ENCODE results near the gene CYB561D1. TPM values are rescaled to one million over a fixed set of nuclear protein-coding genes. Genes with fewer than 3 reads are reported as not detected.

CYB561D1 gene
- total and polyA plus RNA-seq, 9 of the 15 experiments (the other 6 are each of a cell fraction or from before 2014, with no cell fraction given): 0.71 to 7.2 (median 3.5) TPM

DNA sequence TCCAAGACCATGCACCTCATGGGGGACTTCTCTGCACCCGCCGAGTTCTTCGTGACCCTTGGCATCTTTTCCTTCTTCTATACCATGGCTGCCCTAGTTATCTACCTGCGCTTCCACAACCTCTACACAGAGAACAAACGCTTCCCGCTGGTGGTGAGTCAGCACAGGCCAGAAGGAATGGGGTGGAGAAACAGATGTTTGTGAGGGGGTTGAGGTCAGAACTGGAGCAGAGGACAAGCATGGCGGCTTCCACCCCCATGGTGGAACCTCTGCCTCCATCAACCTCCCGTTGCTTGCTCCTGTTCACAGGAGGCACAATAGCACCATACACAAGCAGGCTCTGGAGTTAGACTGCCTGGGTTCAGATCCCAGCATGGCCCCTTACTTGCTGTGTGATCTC, 17.1 kb upstream of the CYB561D1 start (continued):
- TF ChIP-seq, protein P1, sequence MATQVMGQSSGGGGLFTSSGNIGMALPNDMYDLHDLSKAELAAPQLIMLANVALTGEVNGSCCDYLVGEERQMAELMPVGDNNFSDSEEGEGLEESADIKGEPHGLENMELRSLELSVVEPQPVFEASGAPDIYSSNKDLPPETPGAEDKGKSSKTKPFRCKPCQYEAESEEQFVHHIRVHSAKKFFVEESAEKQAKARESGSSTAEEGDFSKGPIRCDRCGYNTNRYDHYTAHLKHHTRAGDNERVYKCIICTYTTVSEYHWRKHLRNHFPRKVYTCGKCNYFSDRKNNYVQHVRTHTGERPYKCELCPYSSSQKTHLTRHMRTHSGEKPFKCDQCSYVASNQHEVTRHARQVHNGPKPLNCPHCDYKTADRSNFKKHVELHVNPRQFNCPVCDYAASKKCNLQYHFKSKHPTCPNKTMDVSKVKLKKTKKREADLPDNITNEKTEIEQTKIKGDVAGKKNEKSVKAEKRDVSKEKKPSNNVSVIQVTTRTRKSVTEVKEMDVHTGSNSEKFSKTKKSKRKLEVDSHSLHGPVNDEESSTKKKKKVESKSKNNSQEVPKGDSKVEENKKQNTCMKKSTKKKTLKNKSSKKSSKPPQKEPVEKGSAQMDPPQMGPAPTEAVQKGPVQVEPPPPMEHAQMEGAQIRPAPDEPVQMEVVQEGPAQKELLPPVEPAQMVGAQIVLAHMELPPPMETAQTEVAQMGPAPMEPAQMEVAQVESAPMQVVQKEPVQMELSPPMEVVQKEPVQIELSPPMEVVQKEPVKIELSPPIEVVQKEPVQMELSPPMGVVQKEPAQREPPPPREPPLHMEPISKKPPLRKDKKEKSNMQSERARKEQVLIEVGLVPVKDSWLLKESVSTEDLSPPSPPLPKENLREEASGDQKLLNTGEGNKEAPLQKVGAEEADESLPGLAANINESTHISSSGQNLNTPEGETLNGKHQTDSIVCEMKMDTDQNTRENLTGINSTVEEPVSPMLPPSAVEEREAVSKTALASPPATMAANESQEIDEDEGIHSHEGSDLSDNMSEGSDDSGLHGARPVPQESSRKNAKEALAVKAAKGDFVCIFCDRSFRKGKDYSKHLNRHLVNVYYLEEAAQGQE (IDR thresholded peaks at IDR 0.05; ENCODE audit: borderline replicate concordance): 0 out of 2 replicates have a peak, but pooled peaks have one; percentile 6
- TF ChIP-seq, protein P1 (CRISPR knock-in tag; IDR thresholded peaks at IDR 0.05; ENCODE audit: low read depth): no peak
- TF ChIP-seq ZNF324 (CRISPR knock-in tag; IDR thresholded peaks at IDR 0.05): no peak
- no peak for TF ChIP-seq ZNF311 (CRISPR knock-in tag; IDR thresholded peaks at IDR 0.05)
- TF ChIP-seq CHCHD3 (CRISPR knock-in tag; IDR thresholded peaks at IDR 0.05): no peak
- TF ChIP-seq, protein P2, sequence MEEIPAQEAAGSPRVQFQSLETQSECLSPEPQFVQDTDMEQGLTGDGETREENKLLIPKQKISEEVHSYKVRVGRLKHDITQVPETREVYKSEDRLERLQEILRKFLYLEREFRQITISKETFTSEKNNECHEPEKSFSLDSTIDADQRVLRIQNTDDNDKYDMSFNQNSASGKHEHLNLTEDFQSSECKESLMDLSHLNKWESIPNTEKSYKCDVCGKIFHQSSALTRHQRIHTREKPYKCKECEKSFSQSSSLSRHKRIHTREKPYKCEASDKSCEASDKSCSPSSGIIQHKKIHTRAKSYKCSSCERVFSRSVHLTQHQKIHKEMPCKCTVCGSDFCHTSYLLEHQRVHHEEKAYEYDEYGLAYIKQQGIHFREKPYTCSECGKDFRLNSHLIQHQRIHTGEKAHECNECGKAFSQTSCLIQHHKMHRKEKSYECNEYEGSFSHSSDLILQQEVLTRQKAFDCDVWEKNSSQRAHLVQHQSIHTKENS (CRISPR knock-in tag; IDR thresholded peaks at IDR 0.05): no peak
- TF ChIP-seq ZEB2 (IDR thresholded peaks at IDR 0.05): peak; percentile 39; the same call in 1 of the 2 replicates
- TF ChIP-seq C11orf30 (IDR thresholded peaks at IDR 0.05; ENCODE audit: low read depth): 0 out of 2 replicates have a peak, but pooled peaks have one; percentile 7
- TF ChIP-seq CBFA2T3 (IDR thresholded peaks at IDR 0.05): peak; percentile 28; the same call in 1 of the 2 replicates
- no peak for TF ChIP-seq SAFB2 (IDR thresholded peaks at IDR 0.05; ENCODE audit: borderline replicate concordance, low read depth, low read length, severe bottlenecking)
- no peak for TF ChIP-seq ZNF766 (CRISPR knock-in tag; conservative IDR thresholded peaks at IDR 0.05)
- TF ChIP-seq EGR1 (conservative IDR thresholded peaks at IDR 0.05): peak; percentile 10; the same call in 1 of the 2 replicates
- TF ChIP-seq EWSR1 (IDR thresholded peaks at IDR 0.05; ENCODE audit: borderline replicate concordance, low read depth, partially characterized antibody): no peak
- TF ChIP-seq, protein P3, sequence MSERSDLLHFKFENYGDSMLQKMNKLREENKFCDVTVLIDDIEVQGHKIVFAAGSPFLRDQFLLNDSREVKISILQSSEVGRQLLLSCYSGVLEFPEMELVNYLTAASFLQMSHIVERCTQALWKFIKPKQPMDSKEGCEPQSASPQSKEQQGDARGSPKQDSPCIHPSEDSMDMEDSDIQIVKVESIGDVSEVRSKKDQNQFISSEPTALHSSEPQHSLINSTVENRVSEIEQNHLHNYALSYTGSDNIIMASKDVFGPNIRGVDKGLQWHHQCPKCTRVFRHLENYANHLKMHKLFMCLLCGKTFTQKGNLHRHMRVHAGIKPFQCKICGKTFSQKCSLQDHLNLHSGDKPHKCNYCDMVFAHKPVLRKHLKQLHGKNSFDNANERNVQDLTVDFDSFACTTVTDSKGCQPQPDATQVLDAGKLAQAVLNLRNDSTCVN (CRISPR knock-in tag; IDR thresholded peaks at IDR 0.05): no peak
- no peak for TF ChIP-seq KHSRP (IDR thresholded peaks at IDR 0.05)
- 0 out of 2 replicates have a peak, but pooled peaks have one; percentile 31 for TF ChIP-seq JUND (IDR thresholded peaks at IDR 0.05; ENCODE audit: borderline replicate concordance, low read depth, low read length)
- 0 out of 3 replicates have a peak, but pooled peaks have one; percentile 18 for TF ChIP-seq JUND (tag; IDR thresholded peaks at IDR 0.05; ENCODE audit: borderline replicate concordance, low read depth, low read length)
- TF ChIP-seq NFE2 (IDR thresholded peaks at IDR 0.05; ENCODE audit: low read depth): peak; percentile 25; the same call in 1 of the 2 replicates
- TF ChIP-seq CSDE1 (IDR thresholded peaks at IDR 0.05): no peak
- TF ChIP-seq CBFB (CRISPR knock-in tag; IDR thresholded peaks at IDR 0.05): peak; percentile 28; the same call in 1 of the 2 replicates
- TF ChIP-seq PHB (CRISPR knock-in tag; IDR thresholded peaks at IDR 0.05): no peak
- no peak for TF ChIP-seq EHMT2 (IDR thresholded peaks at IDR 0.05)
- no peak for TF ChIP-seq TRIM24 (IDR thresholded peaks at IDR 0.05)

All from K562 (cell line).